ENCODE measurements around the gene AKAP8L.
A peak's percentile ranks its signal among the peaks of the same experiment; 100 is the strongest.

AKAP8L gene, protein sequence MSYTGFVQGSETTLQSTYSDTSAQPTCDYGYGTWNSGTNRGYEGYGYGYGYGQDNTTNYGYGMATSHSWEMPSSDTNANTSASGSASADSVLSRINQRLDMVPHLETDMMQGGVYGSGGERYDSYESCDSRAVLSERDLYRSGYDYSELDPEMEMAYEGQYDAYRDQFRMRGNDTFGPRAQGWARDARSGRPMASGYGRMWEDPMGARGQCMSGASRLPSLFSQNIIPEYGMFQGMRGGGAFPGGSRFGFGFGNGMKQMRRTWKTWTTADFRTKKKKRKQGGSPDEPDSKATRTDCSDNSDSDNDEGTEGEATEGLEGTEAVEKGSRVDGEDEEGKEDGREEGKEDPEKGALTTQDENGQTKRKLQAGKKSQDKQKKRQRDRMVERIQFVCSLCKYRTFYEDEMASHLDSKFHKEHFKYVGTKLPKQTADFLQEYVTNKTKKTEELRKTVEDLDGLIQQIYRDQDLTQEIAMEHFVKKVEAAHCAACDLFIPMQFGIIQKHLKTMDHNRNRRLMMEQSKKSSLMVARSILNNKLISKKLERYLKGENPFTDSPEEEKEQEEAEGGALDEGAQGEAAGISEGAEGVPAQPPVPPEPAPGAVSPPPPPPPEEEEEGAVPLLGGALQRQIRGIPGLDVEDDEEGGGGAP

DNA sequence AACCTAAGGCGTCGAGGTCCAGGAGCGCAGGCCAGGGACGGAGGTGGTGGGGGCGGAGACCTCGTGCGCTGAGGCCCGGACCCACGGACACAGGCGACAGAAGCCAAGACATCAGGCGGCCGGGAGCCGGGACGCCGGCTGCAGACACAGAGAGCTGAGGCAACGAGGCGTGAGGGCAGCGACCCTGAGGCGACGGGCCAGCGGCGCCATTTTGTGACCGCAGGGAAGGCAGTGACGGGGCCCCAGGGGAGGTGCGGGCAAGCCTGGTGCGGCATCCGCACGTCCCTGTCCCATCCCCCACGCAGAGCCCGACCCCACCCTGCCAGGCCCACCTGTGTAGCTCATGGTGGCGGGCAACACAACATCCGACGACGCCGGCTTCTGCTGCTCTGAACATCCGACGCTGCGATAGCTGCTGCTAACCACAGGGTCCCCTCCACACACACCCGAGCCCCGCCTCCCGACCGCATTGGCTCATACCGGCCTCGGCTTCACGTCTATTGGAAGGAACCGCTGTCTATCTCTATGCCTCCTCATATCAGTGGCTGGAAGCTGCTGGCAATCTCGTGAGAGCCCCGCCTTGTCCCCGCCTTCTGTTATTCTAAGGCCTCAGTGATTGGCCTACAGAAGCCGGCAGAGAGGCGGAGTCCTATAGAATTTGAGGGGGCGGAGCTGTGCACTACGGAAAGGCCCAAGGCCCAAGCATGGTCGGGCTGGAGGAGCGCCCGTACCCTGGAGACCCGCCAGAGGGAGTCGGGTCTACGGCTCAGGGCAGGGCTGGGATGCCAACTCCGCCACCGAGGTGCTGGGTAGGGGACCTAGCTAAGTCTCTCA lies at the start of gene AKAP8L:
Gene AKAP8L, minus strand, starts transcription at position 410 of the 834 bp plus-strand sequence. Its CDS starts 65 bp downstream, at position 345.
- DNase-seq (ENCODE audit: low read depth in 1 of 2, low spot score in 1 of 2), result peak; percentile 93 to 99

- no peak for DNase-seq (ENCODE audit: low read depth in 1 of 2, low spot score in 1 of 2)
Measured at GRCh38 chr19:15467734-15468214, 49.0 kb upstream of the AKAP8L start.

- DNase-seq (ENCODE audit: low read depth in 1 of 2, low spot score in 1 of 2), result peak in 1 of 2 donors; percentile 69
Measured at GRCh38 chr19:15466851-15467733, 48.3 kb upstream of the AKAP8L start.

GRCh38 chr19:15464394-15465385 lies 45.9 kb upstream of the AKAP8L start, which contains the start of gene RASAL3:
Gene RASAL3 (minus strand): TSS chr19:15464544. CDS start chr19:15464358, 186 bp downstream.
- peak; percentile 29 to 53 for DNase-seq (ENCODE audit: low read depth in 1 of 2, low spot score in 1 of 2)

- peak; percentile 54 to 67 for DNase-seq (ENCODE audit: low read depth in 1 of 2, low spot score in 1 of 2)
Measured at GRCh38 chr19:15463861-15464371, 45.1 kb upstream of the AKAP8L start.

GRCh38 chr19:15461694-15462093 lies 42.9 kb upstream of the AKAP8L start:
- no peak for DNase-seq (ENCODE audit: low read depth in 1 of 2, low spot score in 1 of 2)

DNA sequence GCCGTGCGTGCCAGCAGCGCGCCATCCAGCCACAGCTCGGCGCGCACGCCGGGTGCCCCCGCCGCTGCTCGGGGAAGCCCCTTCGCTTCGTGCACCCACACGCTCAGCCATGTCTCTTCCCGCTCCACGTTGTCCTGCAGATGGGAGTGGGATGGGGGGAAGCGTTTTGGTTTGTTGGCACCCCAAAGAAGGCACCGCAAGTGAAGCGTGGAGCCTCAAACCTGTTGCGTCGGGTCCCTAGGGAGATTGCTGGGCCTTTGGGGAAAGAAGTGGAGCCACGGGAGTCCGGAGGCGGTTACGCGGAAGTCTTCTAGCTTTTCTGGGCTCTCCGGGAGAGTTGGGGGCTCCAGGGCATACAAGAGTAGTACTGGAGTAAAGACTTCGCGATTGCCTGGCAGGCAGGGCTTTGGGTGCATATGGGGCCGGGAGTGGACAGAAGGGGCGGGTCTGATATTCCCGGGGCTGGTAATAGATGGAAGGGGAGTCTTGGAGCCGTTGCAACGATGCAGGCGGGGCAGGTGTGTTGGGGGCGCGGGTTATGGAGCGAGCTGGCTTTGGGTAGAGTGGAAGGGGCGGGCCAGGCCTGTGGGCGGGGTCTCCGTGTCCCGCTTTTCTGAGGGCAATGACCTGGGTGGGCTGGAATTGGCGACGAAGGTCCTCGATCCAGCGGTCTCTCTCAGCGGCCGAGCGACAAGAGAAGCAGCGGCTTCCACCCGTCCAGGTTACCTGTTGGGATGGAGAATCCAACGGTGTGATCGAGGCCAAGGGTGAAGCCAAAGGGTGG lies 39.1 kb upstream of the AKAP8L start:
- no peak for DNase-seq (ENCODE audit: low read depth in 1 of 2, low spot score in 1 of 2)

DNA sequence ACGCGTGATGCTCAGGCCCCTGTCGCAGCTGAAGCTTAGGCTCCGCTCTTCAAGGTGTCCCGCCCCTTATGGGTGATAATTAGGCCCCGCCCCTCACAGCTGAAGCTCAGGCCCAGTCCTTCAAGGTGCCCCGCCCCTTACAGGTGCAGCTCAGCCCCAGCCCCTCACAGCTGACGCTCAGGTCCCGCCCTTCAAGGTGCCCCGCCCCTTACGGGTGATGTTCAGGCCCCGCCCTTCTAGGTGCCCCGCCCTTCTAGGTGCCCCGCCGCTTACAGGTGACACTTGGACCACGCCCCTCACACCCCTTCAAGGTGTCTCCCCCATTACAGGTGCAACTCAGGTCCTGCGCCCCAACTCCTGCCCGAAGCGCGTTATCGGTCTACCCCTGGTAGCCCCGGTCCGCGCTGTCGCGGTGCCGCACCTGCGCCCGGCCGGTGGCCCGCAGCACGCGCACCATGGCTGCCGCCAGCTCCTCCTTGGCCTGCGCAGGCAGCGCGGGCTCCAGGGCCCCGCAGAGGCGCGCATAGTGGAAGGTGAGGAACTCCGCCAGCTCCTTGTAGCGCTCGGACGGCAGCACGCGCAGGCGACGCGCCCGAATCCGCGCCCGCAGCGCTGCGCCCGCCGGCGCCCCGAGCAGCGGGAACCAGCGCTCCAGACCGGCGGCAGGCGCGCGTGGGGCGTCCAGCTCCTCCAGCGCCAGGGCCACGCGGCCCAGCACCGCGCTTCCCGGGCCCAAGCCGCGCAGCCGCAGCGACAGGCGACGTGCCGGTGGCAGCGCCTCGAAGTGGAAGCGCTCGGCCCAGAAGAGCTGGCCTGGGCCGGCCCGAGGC lies 38.3 kb upstream of the AKAP8L start:
- DNase-seq (ENCODE audit: low read depth in 1 of 2, low spot score in 1 of 2), result no peak

GRCh38 chr19:15456441-15456840 lies 37.7 kb upstream of the AKAP8L start:
- no peak for DNase-seq (ENCODE audit: low read depth in 1 of 2, low spot score in 1 of 2)

DNA sequence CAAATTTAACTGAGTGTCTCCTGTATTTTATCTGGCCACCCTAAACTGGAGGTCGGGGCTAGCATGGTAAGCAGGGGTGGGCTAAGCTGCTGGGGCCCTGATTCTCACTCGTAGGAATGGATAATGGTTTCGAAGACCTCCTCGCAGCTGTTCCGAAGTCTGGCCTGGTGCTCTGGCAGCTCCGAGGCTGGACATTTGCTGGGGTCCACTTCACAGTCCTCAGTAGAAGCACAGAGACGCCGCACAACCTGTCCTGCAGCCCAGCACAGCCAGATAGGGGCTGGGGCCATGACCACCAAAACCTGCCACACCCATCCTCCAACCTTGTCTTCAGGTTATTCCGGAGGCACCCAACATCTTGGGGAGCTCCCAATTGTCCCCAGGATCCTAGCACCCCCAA lies 37.2 kb upstream of the AKAP8L start:
- DNase-seq (ENCODE audit: low read depth in 1 of 2, low spot score in 1 of 2), result no peak

- no peak for DNase-seq (ENCODE audit: low read depth in 1 of 2, low spot score in 1 of 2)
Measured at GRCh38 chr19:15453906-15454860, 35.4 kb upstream of the AKAP8L start.

- no peak for DNase-seq (ENCODE audit: low read depth in 1 of 2, low spot score in 1 of 2)
Measured at GRCh38 chr19:15453091-15453578, 34.3 kb upstream of the AKAP8L start.

GRCh38 chr19:15452111-15453047 lies 33.6 kb upstream of the AKAP8L start:
- no peak for DNase-seq (ENCODE audit: low read depth in 1 of 2, low spot score in 1 of 2)

DNA sequence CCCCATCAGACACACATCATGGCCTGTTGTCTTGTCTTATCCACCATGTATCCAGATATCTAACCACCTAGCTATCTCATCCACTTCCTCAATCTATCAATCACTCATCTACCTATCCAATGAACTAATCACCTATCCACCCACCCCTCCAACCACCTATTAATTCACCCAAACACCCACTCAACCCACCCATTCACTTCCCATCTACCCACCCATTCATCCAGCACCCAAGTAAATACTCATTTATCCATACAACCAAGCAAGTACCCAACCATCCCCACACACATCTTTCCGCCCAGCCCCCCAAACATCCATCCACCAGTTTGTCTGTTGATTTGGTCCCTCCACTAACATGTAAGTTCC lies 31.7 kb upstream of the AKAP8L start:
- no peak for DNase-seq (ENCODE audit: low read depth in 1 of 2, low spot score in 1 of 2)
